ENCODE data around the gene DENND2D.

GRCh38 chr1:111216751-111217150 lies 16.3 kb upstream of the DENND2D start:
- TF ChIP-seq, protein P1, sequence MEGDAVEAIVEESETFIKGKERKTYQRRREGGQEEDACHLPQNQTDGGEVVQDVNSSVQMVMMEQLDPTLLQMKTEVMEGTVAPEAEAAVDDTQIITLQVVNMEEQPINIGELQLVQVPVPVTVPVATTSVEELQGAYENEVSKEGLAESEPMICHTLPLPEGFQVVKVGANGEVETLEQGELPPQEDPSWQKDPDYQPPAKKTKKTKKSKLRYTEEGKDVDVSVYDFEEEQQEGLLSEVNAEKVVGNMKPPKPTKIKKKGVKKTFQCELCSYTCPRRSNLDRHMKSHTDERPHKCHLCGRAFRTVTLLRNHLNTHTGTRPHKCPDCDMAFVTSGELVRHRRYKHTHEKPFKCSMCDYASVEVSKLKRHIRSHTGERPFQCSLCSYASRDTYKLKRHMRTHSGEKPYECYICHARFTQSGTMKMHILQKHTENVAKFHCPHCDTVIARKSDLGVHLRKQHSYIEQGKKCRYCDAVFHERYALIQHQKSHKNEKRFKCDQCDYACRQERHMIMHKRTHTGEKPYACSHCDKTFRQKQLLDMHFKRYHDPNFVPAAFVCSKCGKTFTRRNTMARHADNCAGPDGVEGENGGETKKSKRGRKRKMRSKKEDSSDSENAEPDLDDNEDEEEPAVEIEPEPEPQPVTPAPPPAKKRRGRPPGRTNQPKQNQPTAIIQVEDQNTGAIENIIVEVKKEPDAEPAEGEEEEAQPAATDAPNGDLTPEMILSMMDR (IDR thresholded peaks at IDR 0.05; ENCODE audit: low read depth, low read length, poor library complexity, severe bottlenecking): no peak
- no peak for TF ChIP-seq EZH2phosphoT487 (IDR thresholded peaks at IDR 0.05; ENCODE audit: borderline replicate concordance, low read length)
